Erythroblast (primary cell): ENCODE results near the gene ZSCAN2.
"Not testable (repeated sequence)": the region's sequence is repeated elsewhere in the genome, so short reads cannot be mapped to it uniquely, and the experiment has no call there.

Experiments used
- DNase-seq, 2 experiments: peaks; one replicate each; lab custom pipeline; 2025; lab: John Stamatoyannopoulos, UW
- GATA1 ChIP-seq: IDR thresholded peaks from 2 replicates; pipeline ENCODE4 v1.6.1; 2011; ENCODE audit warnings: low read depth, mild to moderate bottlenecking, control low read depth, low read length, moderate library complexity
- POLR2A ChIP-seq: IDR thresholded peaks from 2 replicates; pipeline ENCODE4 v1.6.1; 2011; ENCODE audit warnings: mild to moderate bottlenecking, low read length

ZSCAN2 gene

GRCh38 chr15:84600687-84601554 is at the start of gene ZSCAN2:
Gene ZSCAN2 (plus strand): TSS chr15:84601009. CDS start chr15:84603928, 2,919 bp downstream.
- TF ChIP-seq POLR2A = peak; percentile 43
- TF ChIP-seq GATA1 = no peak
- DNase-seq = peak; percentile 92 to 95

GRCh38 chr15:84551624-84552023 is 49.2 kb upstream of the ZSCAN2 start:
- not testable (repeated sequence) for DNase-seq

- DNase-seq = no peak
- no peak for TF ChIP-seq GATA1
Observed at GRCh38 chr15:84552896-84553295, 47.9 kb upstream of the ZSCAN2 start.

- DNase-seq = not testable (repeated sequence)
Observed at GRCh38 chr15:84556690-84557089, 44.1 kb upstream of the ZSCAN2 start.

GRCh38 chr15:84568021-84568420 is 32.8 kb upstream of the ZSCAN2 start:
- DNase-seq = not testable (repeated sequence)

- DNase-seq = peak; percentile 76 to 77
- TF ChIP-seq GATA1 (no peak), POLR2A (peak; percentile 41)
Observed at GRCh38 chr15:84570164-84570735, 30.6 kb upstream of the ZSCAN2 start.

GRCh38 chr15:84572231-84572630 is 28.6 kb upstream of the ZSCAN2 start:
- TF ChIP-seq POLR2A (no peak), GATA1 (no peak)
- DNase-seq = no peak

GRCh38 chr15:84575493-84575892 is 25.3 kb upstream of the ZSCAN2 start:
- TF ChIP-seq POLR2A = no peak
- no peak for TF ChIP-seq GATA1
- no peak for DNase-seq

- DNase-seq = not testable (repeated sequence)
Observed at GRCh38 chr15:84577891-84578290, 22.9 kb upstream of the ZSCAN2 start.

- not testable (repeated sequence) for DNase-seq
Observed at GRCh38 chr15:84579261-84579721, 21.5 kb upstream of the ZSCAN2 start.

- not testable (repeated sequence) for DNase-seq
Observed at GRCh38 chr15:84581676-84582428, 19.0 kb upstream of the ZSCAN2 start.

GRCh38 chr15:84582583-84583157 is 18.1 kb upstream of the ZSCAN2 start:
- TF ChIP-seq GATA1 (no peak), POLR2A (no peak)
- DNase-seq = no peak

- DNase-seq = not testable (repeated sequence)
Observed at GRCh38 chr15:84583921-84584320, 16.9 kb upstream of the ZSCAN2 start.

- TF ChIP-seq GATA1 (no peak), POLR2A (no peak)
Observed at GRCh38 chr15:84586696-84587095, 14.1 kb upstream of the ZSCAN2 start.

More at GRCh38 chr15:84586696-84587095, 14.1 kb upstream of the ZSCAN2 start:
- no peak for DNase-seq
